Glomerular visceral epithelial cell (primary cell): ENCODE data around the gene ZFP28.

Experiments used
- DNase-seq: peaks from one replicate; pipeline ENCODE4 v3.0.0-alpha.2; 2016; ENCODE audit errors: extremely low spot score

The ZFP28 gene

DNA sequence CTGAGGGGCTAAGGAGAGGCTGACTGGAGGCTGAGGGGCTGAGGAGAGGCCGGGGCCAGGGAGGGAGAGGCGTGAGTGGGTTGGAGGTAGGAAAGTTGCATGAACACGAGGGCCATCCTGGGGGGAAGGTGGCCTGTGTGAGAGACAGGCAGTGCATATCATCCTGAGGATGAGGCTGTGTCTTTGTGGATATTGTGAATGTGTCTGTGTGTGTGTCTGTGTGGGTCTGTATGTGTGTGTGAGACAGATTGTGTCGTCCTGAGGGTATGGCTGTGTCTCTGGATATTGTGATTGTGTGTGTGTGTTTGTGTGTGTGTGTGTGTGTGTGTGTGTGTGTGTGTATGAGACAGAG is 56.8 kb downstream of the ZFP28 start:
- DNase-seq = no peak

- no peak for DNase-seq
Measured at GRCh38 chr19:56596676-56597075, 57.9 kb downstream of the ZFP28 start.

DNA sequence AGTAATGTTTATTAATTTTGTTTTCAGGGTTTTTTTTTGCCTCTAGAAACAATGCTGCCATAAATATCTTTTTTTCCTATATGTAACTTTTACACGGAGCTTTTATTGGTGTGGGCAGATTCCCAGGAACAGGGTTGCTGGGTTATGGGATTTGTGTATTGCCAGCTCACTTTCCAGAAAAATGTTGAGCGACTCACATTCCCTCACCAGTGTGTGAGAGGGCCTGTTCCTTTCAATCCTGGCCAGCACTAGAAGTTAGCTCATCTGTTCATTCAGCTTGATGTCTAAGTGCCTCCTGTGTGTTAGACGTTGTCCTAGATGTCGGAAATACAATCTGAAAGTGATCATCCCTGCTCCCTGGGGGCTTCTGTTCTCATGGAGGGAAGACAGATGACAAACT is 58.9 kb downstream of the ZFP28 start:
- DNase-seq = no peak

- DNase-seq = no peak
Measured at GRCh38 chr19:56601375-56601774, 62.6 kb downstream of the ZFP28 start.

- DNase-seq = no peak
Measured at GRCh38 chr19:56603829-56604228, 65.1 kb downstream of the ZFP28 start.
